T-cell (primary cell): ENCODE data around the gene FUOM. TPM values are rescaled to one million over a fixed set of nuclear protein-coding genes. Genes with fewer than 3 reads are reported as not detected.

Source experiments
- ATAC-seq, 4 experiments: fragments of 200-7000 bp in 3 of 4; fragments of 150-1000 bp in 1 of 4; cut with Tn5 transposase; replicated peaks in 1 of 4; 1 replicate in 3 of 4; 2 replicates in 1 of 4; pipeline ENCODE4 v1.10.0; 2021; ENCODE audit warnings: moderate library complexity in 3 of 4, mild to moderate bottlenecking in 2 of 4, moderate number of reproducible peaks in 1 of 4
- CTCF ChIA-PET, 2 donors: fragments of 300-600 bp; sonication (Branson Sonifier 250); formaldehyde crosslinking; loops; one replicate each; lab custom pipeline; 2022; ENCODE audit warnings: antibody characterized with exemption in 2 of 2; lab: Charles Lee
- POLR2A ChIA-PET, 2 donors: fragments of 300-600 bp; sonication (Branson Sonifier 250); formaldehyde crosslinking; loops; one replicate each; lab custom pipeline; 2022; ENCODE audit warnings: antibody characterized with exemption in 2 of 2; lab: Charles Lee
- DNase-seq, 35 experiments: peaks; one replicate each; pipeline versions ENCODE4 v3.0.0 to v3.0.0-alpha.2; 2013 to 2023
- H3K27ac ChIP-seq: one replicate; pipeline ENCODE4 v1.5.1; 2013; ENCODE audit warnings: low read length
- H3K27me3 ChIP-seq, 2 experiments: replicated peaks in 1 of 2; 1 replicate in 1 of 2; 2 replicates in 1 of 2; pipeline versions ENCODE4 v1.6.1 to v1.7.0; 2013; ENCODE audit warnings: low read length in 1 of 2, mixed read lengths in 1 of 2; ENCODE audit not compliant: control insufficient read depth in 2 of 2, insufficient read depth in 2 of 2; ENCODE audit errors: extremely low read depth in 1 of 2
- H3K36me3 ChIP-seq, 2 donors: 1 replicate in 1 of 2; 2 replicates in 1 of 2; pipeline versions ENCODE4 v1.6.1 to v1.7.0; 2013; ENCODE audit warnings: low read length in 1 of 2; ENCODE audit not compliant: control insufficient read depth in 2 of 2, insufficient read depth in 1 of 2; ENCODE audit errors: extremely low read depth in 1 of 2
- H3K4me1 ChIP-seq, 2 experiments: 1 replicate in 1 of 2; 2 replicates in 1 of 2; pipeline versions ENCODE4 v1.6.1 to v1.7.0; 2013; ENCODE audit warnings: low read length in 2 of 2, mixed read lengths in 1 of 2; ENCODE audit not compliant: insufficient read depth in 2 of 2, control insufficient read depth in 1 of 2; ENCODE audit errors: extremely low read depth in 1 of 2
- H3K4me3 ChIP-seq, 2 donors: 1 replicate in 1 of 2; 2 replicates in 1 of 2; pipeline versions ENCODE4 v1.5.1 to v1.7.0; 2013; ENCODE audit warnings: mild to moderate bottlenecking in 2 of 2, low read length in 1 of 2, moderate library complexity in 1 of 2; ENCODE audit not compliant: control insufficient read depth in 1 of 2; ENCODE audit errors: extremely low read depth in 1 of 2
- H3K9me3 ChIP-seq: 2 replicates; pipeline ENCODE4 v1.7.0; 2013
- H3K27ac Mint-ChIP-seq, 2 donors: one replicate each; pipeline ENCODE4 v1.8.0; 2020 to 2021; ENCODE audit warnings: mild to moderate bottlenecking in 2 of 2, mixed read lengths in 2 of 2
- H3K27me3 Mint-ChIP-seq, 2 donors: one replicate each; pipeline ENCODE4 v1.8.0; 2021 to 2022; ENCODE audit warnings: mixed read lengths in 2 of 2
- H3K36me3 Mint-ChIP-seq: one replicate; pipeline ENCODE4 v1.8.0; 2021; ENCODE audit warnings: mixed read lengths
- H3K4me1 Mint-ChIP-seq, 3 donors: one replicate each; pipeline ENCODE4 v1.8.0; 2020 to 2022; ENCODE audit warnings: mixed read lengths in 3 of 3, mild to moderate bottlenecking in 1 of 3
- H3K4me3 Mint-ChIP-seq, 3 donors: one replicate each; pipeline ENCODE4 v1.8.0; 2020 to 2022; ENCODE audit warnings: mild to moderate bottlenecking in 3 of 3, mixed read lengths in 3 of 3, moderate library complexity in 3 of 3
- H3K9me3 Mint-ChIP-seq, 3 donors: one replicate each; pipeline ENCODE4 v1.8.0; 2020 to 2022; ENCODE audit warnings: mixed read lengths in 3 of 3
- WGBS: methylation state at CpG from one replicate; pipeline ENCODE4 v1.1.5; 2013; ENCODE audit warnings: missing lambda C conversion rate; ENCODE audit not compliant: insufficient coverage; 5-methylcytosine and 5-hydroxymethylcytosine counted together
- total RNA-seq, 35 experiments: library from RNA in 6 of 35; stranded (reverse) in 6 of 35; fragments of 120-200 nt in 1 of 35; gene quantifications; one replicate each; pipeline versions ENCODE4 v1.2.1 to v1.2.4 and lab custom pipeline; 2013 to 2026

FUOM gene
- total RNA-seq, 5 donors from 2014 or later (not counting 1 experiment from before 2014, with no cell fraction given) = 9.4 to 30.3 (median 26.9) TPM

- Mint-ChIP-seq H3K27ac (no peak overlapping the region), H3K36me3 (peaks cover 8% of the 10 kb centered on the region), H3K4me1 (peaks cover 9 to 31% (median 29%) of the 10 kb centered on the region in 3 donors), H3K4me3 (no peak overlapping the region), H3K9me3 (no peaks in the 10 kb centered on the region), H3K27me3 (no peaks in the 10 kb centered on the region)
- Histone ChIP-seq H3K36me3 (peaks cover 0 to 6% of the 10 kb centered on the region in 2 donors), H3K4me1 (peaks cover 7 to 23% of the 10 kb centered on the region in 2 experiments), H3K9me3 (no peaks in the 10 kb centered on the region), H3K4me3 (no peak overlapping the region), H3K27me3 (no peaks in the 10 kb centered on the region), H3K27ac (no peak overlapping the region)
- ChIA-PET POLR2A (no interaction called here), CTCF (no interaction called here)
- ATAC-seq = no peak
- DNase-seq = no peak
- whole genome bisulfite sequencing = 100% methylated on average over 1 of the region's 2 CpGs
Observed at GRCh38 chr10:133385214-133385613, 27.4 kb upstream of the FUOM start.

GRCh38 chr10:133384071-133384470, 26.3 kb upstream of the FUOM start:
- Mint-ChIP-seq H3K36me3 (peaks cover 8% of the 10 kb centered on the region), H3K9me3 (no peaks in the 10 kb centered on the region), H3K27me3 (no peaks in the 10 kb centered on the region), H3K4me3 (no peak overlapping the region), H3K27ac (no peak overlapping the region), H3K4me1 (peaks cover 5 to 23% (median 23%) of the 10 kb centered on the region in 3 donors)
- ChIA-PET POLR2A (no interaction called here), CTCF (interaction anchor here in 1 of 2 donors (0.6 kb wide), 1 partner anchor 16 kb away, joined by 4 read pairs; no protein-coding TSS in a partner anchor)
- Histone ChIP-seq H3K36me3 (peaks cover 0 to 6% of the 10 kb centered on the region in 2 donors), H3K4me1 (peaks cover 4 to 21% of the 10 kb centered on the region in 2 experiments), H3K4me3 (no peak overlapping the region), H3K27ac (no peak overlapping the region), H3K27me3 (no peaks in the 10 kb centered on the region), H3K9me3 (no peaks in the 10 kb centered on the region)
- DNase-seq (no peak), ATAC-seq (no peak)
- WGBS = 91% methylated on average over 8 of the region's 13 CpGs

- ATAC-seq (no peak), DNase-seq (no peak)
- H3K4me3 ChIP-seq = no peak overlapping the region
- H3K9me3 Mint-ChIP-seq = no peaks in the 10 kb centered on the region
- H3K27me3 ChIP-seq = no peaks in the 10 kb centered on the region
- peaks cover 0 to 6% of the 10 kb centered on the region in 2 donors for H3K36me3 ChIP-seq
- H3K36me3 Mint-ChIP-seq = peaks cover 8% of the 10 kb centered on the region
- H3K4me3 Mint-ChIP-seq = no peak overlapping the region
- ChIA-PET POLR2A (interaction anchor here in 1 of 2 donors (0.7 kb wide), 1 partner anchor 18 kb away, joined by 6 read pairs; no protein-coding TSS in a partner anchor), CTCF (interaction anchor here in 1 of 2 donors (0.7 kb wide), 1 partner anchor 149 kb away, joined by 3 read pairs; no protein-coding TSS in a partner anchor)
- no peak overlapping the region for H3K27ac ChIP-seq
- no peaks in the 10 kb centered on the region for H3K27me3 Mint-ChIP-seq
- H3K27ac Mint-ChIP-seq = no peak overlapping the region
- peaks cover under 1 to 18% (median 18%) of the 10 kb centered on the region in 3 donors for H3K4me1 Mint-ChIP-seq
- no peaks in the 10 kb centered on the region for H3K9me3 ChIP-seq
- 80% methylated on average over 1 of the region's 4 CpGs for WGBS
- peaks cover 0 to 16% of the 10 kb centered on the region in 2 experiments for H3K4me1 ChIP-seq
Observed at GRCh38 chr10:133383551-133383950, 25.7 kb upstream of the FUOM start.

GRCh38 chr10:133381036-133381435, 23.2 kb upstream of the FUOM start:
- H3K4me3 Mint-ChIP-seq = peak overlapping the region in 2 of 3 donors; percentile 40 to 67
- no peak overlapping the region for H3K4me3 ChIP-seq
- H3K36me3 Mint-ChIP-seq = peaks cover 5% of the 10 kb centered on the region
- ATAC-seq (no peak), DNase-seq (no peak)
- H3K9me3 ChIP-seq = no peaks in the 10 kb centered on the region
- peaks cover 0 to 6% of the 10 kb centered on the region in 2 donors for H3K36me3 ChIP-seq
- WGBS = 77% methylated on average over 6 of the region's 8 CpGs
- no peak overlapping the region for H3K27ac ChIP-seq
- ChIA-PET CTCF (no interaction called here), POLR2A (no interaction called here)
- no peaks in the 10 kb centered on the region for H3K27me3 Mint-ChIP-seq
- peaks cover 0 to 5% of the 10 kb centered on the region in 2 experiments for H3K27me3 ChIP-seq
- peaks cover 0 to 17% (median 13%) of the 10 kb centered on the region in 3 donors for H3K4me1 Mint-ChIP-seq
- peaks cover 0 to 21% of the 10 kb centered on the region in 2 experiments for H3K4me1 ChIP-seq
- H3K27ac Mint-ChIP-seq = no peak overlapping the region
- no peaks in the 10 kb centered on the region for H3K9me3 Mint-ChIP-seq

GRCh38 chr10:133379801-133380666, 22.2 kb upstream of the FUOM start:
- Mint-ChIP-seq H3K36me3 (peaks cover 5% of the 10 kb centered on the region), H3K4me1 (peaks cover 0 to 19% (median 13%) of the 10 kb centered on the region in 3 donors), H3K27ac (peak overlapping the region in 1 of 2 donors; percentile 56), H3K4me3 (peak overlapping the region; percentile 61 to 76 (median 67)), H3K9me3 (no peaks in the 10 kb centered on the region), H3K27me3 (no peaks in the 10 kb centered on the region)
- Histone ChIP-seq H3K4me3 (peak overlapping the region; percentile 8 to 46), H3K27ac (peak overlapping the region; percentile 29), H3K9me3 (no peaks in the 10 kb centered on the region), H3K4me1 (peaks cover 0 to 21% of the 10 kb centered on the region in 2 experiments), H3K27me3 (peaks cover 0 to 5% of the 10 kb centered on the region in 2 experiments), H3K36me3 (peaks cover 0 to 6% of the 10 kb centered on the region in 2 donors)
- CTCF ChIA-PET = no interaction called here
- POLR2A ChIA-PET = no interaction called here
- no peak for ATAC-seq
- WGBS = 94% methylated on average over 32 of the region's 36 CpGs
- DNase-seq = no peak

GRCh38 chr10:133379152-133379800, 21.5 kb upstream of the FUOM start, which contains the start of gene PAOX:
PAOX (plus strand) TSS chr10:133379262; CDS start chr10:133379317, 55 bp downstream.
- H3K27ac Mint-ChIP-seq = peak within 1 kb of the TSS; percentile 49 to 64
- WGBS = 3% methylated on average over 61 of the region's 78 CpGs
- H3K4me3 ChIP-seq = peak within 1 kb of the TSS; percentile 74 to 87
- peaks cover 0 to 5% of the 10 kb centered on the region in 2 donors for H3K36me3 ChIP-seq
- CTCF ChIA-PET = no interaction called here
- H3K27me3 Mint-ChIP-seq = no peaks in the 10 kb centered on the region
- H3K4me1 Mint-ChIP-seq = peaks cover 0 to 21% (median 13%) of the 10 kb centered on the region in 3 donors
- H3K9me3 ChIP-seq = no peaks in the 10 kb centered on the region
- DNase-seq (peak in 24 of 35 experiments; percentile 13 to 77 (median 44)), ATAC-seq (peak; percentile 46 to 55 (median 55))
- no peaks in the 10 kb centered on the region for H3K9me3 Mint-ChIP-seq
- peak within 1 kb of the TSS; percentile 29 for H3K27ac ChIP-seq
- H3K36me3 Mint-ChIP-seq = peaks cover 5% of the 10 kb centered on the region
- H3K4me3 Mint-ChIP-seq = peak within 1 kb of the TSS; percentile 73 to 88 (median 83)
- POLR2A ChIA-PET = no interaction called here
- peaks cover 0 to 21% of the 10 kb centered on the region in 2 experiments for H3K4me1 ChIP-seq
- peaks cover 0 to 5% of the 10 kb centered on the region in 2 experiments for H3K27me3 ChIP-seq
